Measurements from ENCODE around the gene PTPRN. TPM values are rescaled to one million over a fixed set of nuclear protein-coding genes. Genes with fewer than 3 reads are reported as not detected.

PTPRN gene
- total RNA-seq, 4 donors from 2014 or later, result 0.58 to 3.0 (median 1.9) TPM; not detected in 1

- Histone ChIP-seq H3K4me3 (peak overlapping the region; percentile 53 to 66), H3K27me3 (peaks cover 14% of the 10 kb centered on the region), H3K4me1 (peaks cover 0 to 53% (median 18%) of the 10 kb centered on the region in 3 donors), H3K27ac (peak overlapping the region; percentile 30 to 90 (median 88)), H3K36me3 (peaks cover 0 to 20% of the 10 kb centered on the region in 2 donors), H3K9me3 (no peaks in the 10 kb centered on the region)
- whole genome bisulfite sequencing, 2 donors (ENCODE audit: low coverage in 1 of 2), result 23 to 32% methylated on average over 6 of the region's 12 CpGs
- peak; percentile 1 for ATAC-seq
- no peak for TF ChIP-seq EP300 (IDR thresholded peaks at IDR 0.05)
- TF ChIP-seq POLR2A (IDR thresholded peaks at IDR 0.05), result no peak
- no peak for TF ChIP-seq POLR2AphosphoS5 (IDR thresholded peaks at IDR 0.05)
- TF ChIP-seq, protein P1, sequence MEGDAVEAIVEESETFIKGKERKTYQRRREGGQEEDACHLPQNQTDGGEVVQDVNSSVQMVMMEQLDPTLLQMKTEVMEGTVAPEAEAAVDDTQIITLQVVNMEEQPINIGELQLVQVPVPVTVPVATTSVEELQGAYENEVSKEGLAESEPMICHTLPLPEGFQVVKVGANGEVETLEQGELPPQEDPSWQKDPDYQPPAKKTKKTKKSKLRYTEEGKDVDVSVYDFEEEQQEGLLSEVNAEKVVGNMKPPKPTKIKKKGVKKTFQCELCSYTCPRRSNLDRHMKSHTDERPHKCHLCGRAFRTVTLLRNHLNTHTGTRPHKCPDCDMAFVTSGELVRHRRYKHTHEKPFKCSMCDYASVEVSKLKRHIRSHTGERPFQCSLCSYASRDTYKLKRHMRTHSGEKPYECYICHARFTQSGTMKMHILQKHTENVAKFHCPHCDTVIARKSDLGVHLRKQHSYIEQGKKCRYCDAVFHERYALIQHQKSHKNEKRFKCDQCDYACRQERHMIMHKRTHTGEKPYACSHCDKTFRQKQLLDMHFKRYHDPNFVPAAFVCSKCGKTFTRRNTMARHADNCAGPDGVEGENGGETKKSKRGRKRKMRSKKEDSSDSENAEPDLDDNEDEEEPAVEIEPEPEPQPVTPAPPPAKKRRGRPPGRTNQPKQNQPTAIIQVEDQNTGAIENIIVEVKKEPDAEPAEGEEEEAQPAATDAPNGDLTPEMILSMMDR (IDR thresholded peaks at IDR 0.05), result no peak
Measured at GRCh38 chr2:219254590-219255201, 54.5 kb downstream of the PTPRN start.

DNA sequence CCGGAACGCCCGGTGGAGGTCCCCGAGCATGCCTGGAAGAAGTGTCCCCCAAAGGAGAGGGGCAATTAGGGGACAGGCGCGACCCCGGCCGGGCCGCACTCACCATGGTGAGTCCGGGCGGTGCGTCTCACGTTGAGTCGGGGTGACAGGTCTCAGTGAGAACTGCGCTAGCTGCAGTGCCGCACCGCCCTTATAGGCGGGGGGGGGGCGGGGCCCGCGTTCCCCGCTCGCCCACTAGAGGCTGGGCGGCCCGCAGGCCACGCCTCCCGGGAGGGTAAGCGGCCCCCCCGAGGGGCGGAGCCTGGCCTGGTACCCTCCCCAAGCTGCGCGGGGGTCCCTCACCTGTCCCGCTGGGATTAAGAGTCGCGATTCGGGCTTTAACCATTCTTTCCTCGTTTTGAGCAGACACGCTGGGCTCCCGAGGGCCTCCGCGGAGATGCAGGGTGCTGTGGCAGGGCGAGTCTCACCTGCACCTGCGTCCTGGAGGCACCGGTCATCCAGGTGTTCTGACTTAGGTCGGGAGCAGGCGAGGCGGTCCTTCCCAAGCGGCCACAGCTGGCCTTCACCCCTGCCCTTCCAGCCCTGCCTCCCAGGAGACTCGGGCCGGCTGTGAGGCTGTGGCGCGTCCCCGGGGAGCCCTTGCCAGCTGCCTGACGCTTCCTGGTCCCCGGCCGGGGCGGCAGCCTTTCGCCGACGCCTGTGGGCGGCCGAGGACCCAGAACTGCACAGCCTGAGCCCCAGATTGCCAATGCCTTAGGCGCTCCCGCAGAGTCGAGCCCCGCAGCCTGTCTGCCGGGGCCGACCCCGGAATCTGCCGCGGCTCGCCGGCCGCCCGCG, 55.2 kb downstream of the PTPRN start, which contains the start of gene TUBA4A:
TUBA4A (minus strand) TSS at position 166 of the 837 bp plus-strand sequence; CDS start at position 106, 60 bp downstream.
- H3K4me1 ChIP-seq, result peaks cover 0 to 61% (median 26%) of the 10 kb centered on the region in 3 donors
- peak within 1 kb of the TSS; percentile 53 to 66 for H3K4me3 ChIP-seq
- H3K36me3 ChIP-seq, result peaks cover 0 to 23% of the 10 kb centered on the region in 2 donors
- peaks cover 10% of the 10 kb centered on the region for H3K27me3 ChIP-seq
- H3K27ac ChIP-seq, result peak within 1 kb of the TSS; percentile 47 to 90 (median 88)
- WGBS, 2 donors (ENCODE audit: low coverage in 1 of 2), result no CpG with 5 or more reads among the region's 76 CpGs
- H3K9me3 ChIP-seq, result no peaks in the 10 kb centered on the region
- ATAC-seq, result peak; percentile 87
- peak; percentile 92 to 93 for TF ChIP-seq POLR2A (IDR thresholded peaks at IDR 0.05)
- TF ChIP-seq, protein P1 (IDR thresholded peaks at IDR 0.05), result peak in 3 of 4 experiments; percentile 29 to 37 (median 33)
- peak; percentile 94 for TF ChIP-seq POLR2AphosphoS5 (IDR thresholded peaks at IDR 0.05)
- no peak for TF ChIP-seq EP300 (IDR thresholded peaks at IDR 0.05)

DNA sequence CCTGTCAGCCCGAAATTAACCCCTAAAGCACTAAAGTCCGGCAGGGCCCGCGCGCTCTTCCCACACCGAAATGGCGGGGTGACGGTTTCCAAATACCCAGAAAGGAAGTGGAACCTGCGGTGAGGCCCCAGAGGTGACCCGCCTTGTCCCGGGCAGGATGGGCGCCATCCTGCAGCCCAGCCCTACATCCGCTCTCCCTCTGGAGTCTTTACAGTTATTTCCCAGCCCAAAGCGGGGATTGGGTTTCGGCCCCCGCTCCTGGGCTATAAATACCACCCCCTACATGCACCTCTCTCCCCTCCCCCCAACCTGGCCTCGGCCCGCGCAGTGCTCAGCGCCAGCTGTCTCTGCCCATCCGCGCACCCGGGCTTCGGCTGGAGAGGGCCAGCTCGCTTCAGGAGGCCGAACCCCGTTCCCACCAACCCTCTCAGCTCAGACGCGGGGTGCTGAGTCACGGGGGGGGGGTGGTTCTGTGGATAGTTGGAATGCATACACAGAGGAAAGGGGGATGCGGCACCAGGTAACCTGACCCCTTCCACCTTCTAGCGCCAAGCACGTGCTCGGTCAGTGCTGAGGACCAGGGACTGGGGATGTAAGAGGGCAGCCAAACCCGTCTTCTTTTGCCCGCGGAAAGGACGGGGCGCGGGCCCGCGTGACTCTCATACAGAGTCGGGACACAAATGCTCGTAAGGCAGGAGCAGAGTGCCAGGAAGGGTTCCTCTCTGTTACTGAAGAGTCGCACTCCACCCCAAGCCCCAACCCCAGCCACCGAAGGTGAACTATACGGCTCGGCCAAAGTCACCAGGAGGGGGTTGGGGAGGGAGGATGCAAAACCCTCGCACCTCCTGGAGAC, 56.1 kb downstream of the PTPRN start, which contains the start of gene TUBA4B:
TUBA4B (plus strand) TSS at position 344 of the 853 bp plus-strand sequence; CDS start at position 509, 165 bp downstream.
- peak; percentile 20 for ATAC-seq
- H3K27me3 ChIP-seq, result peaks cover 6% of the 10 kb centered on the region
- H3K4me1 ChIP-seq, result peaks cover 0 to 69% (median 26%) of the 10 kb centered on the region in 3 donors
- H3K36me3 ChIP-seq, result peaks cover 0 to 32% of the 10 kb centered on the region in 2 donors
- no peaks in the 10 kb centered on the region for H3K9me3 ChIP-seq
- 3 to 11% methylated on average over 7 to 17 of the region's 49 CpGs for WGBS, 2 donors (ENCODE audit: low coverage in 1 of 2)
- peak within 1 kb of the TSS; percentile 53 to 66 for H3K4me3 ChIP-seq
- TF ChIP-seq POLR2A (IDR thresholded peaks at IDR 0.05) (no peak), EP300 (IDR thresholded peaks at IDR 0.05) (no peak)
- TF ChIP-seq, protein P1 (IDR thresholded peaks at IDR 0.05), result no peak
- H3K27ac ChIP-seq, result peak within 1 kb of the TSS; percentile 47 to 90 (median 88)

GRCh38 chr2:219252570-219252899, 56.7 kb downstream of the PTPRN start:
- Histone ChIP-seq H3K27ac (peak overlapping the region; percentile 47 to 90 (median 88)), H3K27me3 (peaks cover under 1% of the 10 kb centered on the region), H3K9me3 (no peaks in the 10 kb centered on the region), H3K4me1 (peaks cover 0 to 71% (median 26%) of the 10 kb centered on the region in 3 donors), H3K4me3 (peak overlapping the region; percentile 53 to 66), H3K36me3 (peaks cover 0 to 38% of the 10 kb centered on the region in 2 donors)
- TF ChIP-seq, protein P1 (IDR thresholded peaks at IDR 0.05), result no peak
- TF ChIP-seq EP300 (IDR thresholded peaks at IDR 0.05) (no peak), POLR2AphosphoS5 (IDR thresholded peaks at IDR 0.05) (no peak), POLR2A (IDR thresholded peaks at IDR 0.05) (no peak)
- 0 to 57% methylated on average over 1 to 2 of the region's 9 CpGs for WGBS, 2 donors (ENCODE audit: low coverage in 1 of 2)
- no peak for ATAC-seq

Data from gastroesophageal sphincter (tissue), 4 donors.